ENCODE measurements around the gene DBH.
"Not testable (repeated sequence)": the region's sequence is repeated elsewhere in the genome, so short reads cannot be mapped to it uniquely, and the experiment has no call there.

The DBH gene

GRCh38 chr9:133622555-133622954, 13.6 kb upstream of the DBH start:
- DNase-seq = no peak

GRCh38 chr9:133626008-133626407, 10.2 kb upstream of the DBH start:
- not testable (repeated sequence) for DNase-seq

- DNase-seq = no peak
Observed at GRCh38 chr9:133627341-133627740, 8.8 kb upstream of the DBH start.

GRCh38 chr9:133628766-133629165, 7.4 kb upstream of the DBH start:
- no peak for DNase-seq

GRCh38 chr9:133629221-133630110, 6.7 kb upstream of the DBH start:
- DNase-seq = no peak

- no peak for DNase-seq
Observed at GRCh38 chr9:133631111-133631510, 5.1 kb upstream of the DBH start.

- no peak for DNase-seq
Observed at GRCh38 chr9:133632806-133633680, 3.1 kb upstream of the DBH start.

GRCh38 chr9:133633681-133634080, 2.5 kb upstream of the DBH start:
- no peak for DNase-seq

GRCh38 chr9:133634081-133634691, 2.0 kb upstream of the DBH start:
- DNase-seq = no peak

- DNase-seq = no peak
Observed at GRCh38 chr9:133635098-133635497, 1.1 kb upstream of the DBH start.

GRCh38 chr9:133636902-133637301, 739 bp downstream of the DBH start:
- no peak for DNase-seq

- DNase-seq = no peak
Observed at GRCh38 chr9:133637451-133638055, 1.4 kb downstream of the DBH start.

GRCh38 chr9:133638076-133638475, 1.9 kb downstream of the DBH start:
- no peak for DNase-seq

GRCh38 chr9:133638711-133639110, 2.5 kb downstream of the DBH start:
- DNase-seq = no peak

- no peak for DNase-seq
Observed at GRCh38 chr9:133639613-133640012, 3.5 kb downstream of the DBH start.

GRCh38 chr9:133640160-133640559, 4.0 kb downstream of the DBH start:
- DNase-seq = no peak

- no peak for DNase-seq
Observed at GRCh38 chr9:133640580-133641395, 4.6 kb downstream of the DBH start.

- DNase-seq = no peak
Observed at GRCh38 chr9:133641396-133641655, 5.2 kb downstream of the DBH start.

GRCh38 chr9:133641861-133642595, 5.9 kb downstream of the DBH start:
- DNase-seq = no peak

GRCh38 chr9:133642708-133643361, 6.7 kb downstream of the DBH start:
- no peak for DNase-seq

GRCh38 chr9:133643362-133643755, 7.2 kb downstream of the DBH start:
- DNase-seq = no peak
